HG03354 (cell line): Measurements from ENCODE around the gene OR4N5.
"Not testable (repeated sequence)": the region's sequence is repeated elsewhere in the genome, so short reads cannot be mapped to it uniquely, and the experiment has no call there.

Source experiments
- ATAC-seq: cut with Tn5 transposase; IDR thresholded peaks from one replicate; pipeline ENCODE4 v1.9.1; 2021; ENCODE audit warnings: mild to moderate bottlenecking; ENCODE audit not compliant: unreplicated experiment, poor library complexity, severe bottlenecking

Gene OR4N5

GRCh38 chr14:20138520-20138919, at the start of gene OR4N5:
TSS of gene OR4N5 (plus strand) at chr14:20138820. CDS start at chr14:20143736, 4,916 bp downstream.
- no peak for ATAC-seq

GRCh38 chr14:20092050-20092449, 46.6 kb upstream of the OR4N5 start:
- no peak for ATAC-seq

- ATAC-seq: no peak
Measured at GRCh38 chr14:20093442-20093841, 45.2 kb upstream of the OR4N5 start.

GRCh38 chr14:20098926-20099770, 39.5 kb upstream of the OR4N5 start:
- ATAC-seq: not testable (repeated sequence)

GRCh38 chr14:20110438-20110837, 28.2 kb upstream of the OR4N5 start, which contains the start of gene OR4K17:
TSS of gene OR4K17 (plus strand) at chr14:20110739. CDS start at chr14:20117500, 6,761 bp downstream.
- no peak for ATAC-seq

- ATAC-seq: no peak
Measured at GRCh38 chr14:20112321-20112720, 26.3 kb upstream of the OR4N5 start.

GRCh38 chr14:20116748-20117147, 21.9 kb upstream of the OR4N5 start:
- no peak for ATAC-seq

GRCh38 chr14:20118795-20119194, 19.8 kb upstream of the OR4N5 start:
- no peak for ATAC-seq

GRCh38 chr14:20143911-20144310, 5.3 kb downstream of the OR4N5 start:
- ATAC-seq: no peak

GRCh38 chr14:20144820-20145219, 6.2 kb downstream of the OR4N5 start:
- ATAC-seq: no peak

GRCh38 chr14:20164462-20164861, 25.8 kb downstream of the OR4N5 start:
- no peak for ATAC-seq

- ATAC-seq: no peak
Measured at GRCh38 chr14:20167091-20167490, 28.5 kb downstream of the OR4N5 start.

- not testable (repeated sequence) for ATAC-seq
Measured at GRCh38 chr14:20169852-20170251, 31.2 kb downstream of the OR4N5 start.

GRCh38 chr14:20174205-20174604, 35.6 kb downstream of the OR4N5 start:
- ATAC-seq: not testable (repeated sequence)

- no peak for ATAC-seq
Measured at GRCh38 chr14:20176330-20176729, 37.7 kb downstream of the OR4N5 start.

- ATAC-seq: no peak
Measured at GRCh38 chr14:20177433-20177974, 38.9 kb downstream of the OR4N5 start.

GRCh38 chr14:20179218-20179617, 40.6 kb downstream of the OR4N5 start:
- ATAC-seq: no peak

- no peak for ATAC-seq
Measured at GRCh38 chr14:20179880-20180279, 41.3 kb downstream of the OR4N5 start.

GRCh38 chr14:20180486-20180885, 41.9 kb downstream of the OR4N5 start:
- no peak for ATAC-seq

- ATAC-seq: no peak
Measured at GRCh38 chr14:20184181-20184580, 45.6 kb downstream of the OR4N5 start.

- ATAC-seq: no peak
Measured at GRCh38 chr14:20190596-20190995, 52.0 kb downstream of the OR4N5 start, which contains the start of gene OR11G2. TSS of gene OR11G2 (plus strand) at chr14:20190896. CDS start at chr14:20197438, 6,542 bp downstream.
